HCT116 (cell line): ENCODE measurements around the gene MX2. TPM values are rescaled to one million over a fixed set of nuclear protein-coding genes. Genes with fewer than 3 reads are reported as not detected.

Source experiments
- total RNA-seq: library from RNA; stranded (reverse); gene quantifications from one replicate; pipeline ENCODE4 v1.2.1, GENCODE V29; 2021; ENCODE audit not compliant: unreplicated experiment

The MX2 gene
- total RNA-seq, 1 experiment from 2014 or later = 0.22 TPM

Other genes with a start within 250 kb of the MX2 start
- gene BACE2, start 193.9 kb upstream of the MX2 start, total RNA-seq = 23.2 TPM
- not detected for gene FAM3B, start 45.2 kb upstream of the MX2 start, total RNA-seq
- 2.0 TPM for gene MX1, start 64.2 kb downstream of the MX2 start, total RNA-seq
- 1.1 TPM for gene TMPRSS2, start 146.1 kb downstream of the MX2 start, total RNA-seq